Esophagus mucosa (tissue), 1 donor: ENCODE results near the gene TMEM174. TPM values are rescaled to one million over a fixed set of nuclear protein-coding genes. Genes with fewer than 3 reads are reported as not detected.

ENCODE experiments used
- ATAC-seq: fragments of 200-7000 bp; cut with Tn5 transposase; one replicate; pipeline ENCODE4 v1.9.1; 2020
- total RNA-seq: library from RNA; stranded (reverse); gene quantifications from one replicate; pipeline ENCODE4 v1.2.4, GENCODE V29; 2023
- donor health status: DM: yes; HTN: yes; CAD: no.

Gene TMEM174, protein sequence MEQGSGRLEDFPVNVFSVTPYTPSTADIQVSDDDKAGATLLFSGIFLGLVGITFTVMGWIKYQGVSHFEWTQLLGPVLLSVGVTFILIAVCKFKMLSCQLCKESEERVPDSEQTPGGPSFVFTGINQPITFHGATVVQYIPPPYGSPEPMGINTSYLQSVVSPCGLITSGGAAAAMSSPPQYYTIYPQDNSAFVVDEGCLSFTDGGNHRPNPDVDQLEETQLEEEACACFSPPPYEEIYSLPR
- total RNA-seq = not detected

DNA sequence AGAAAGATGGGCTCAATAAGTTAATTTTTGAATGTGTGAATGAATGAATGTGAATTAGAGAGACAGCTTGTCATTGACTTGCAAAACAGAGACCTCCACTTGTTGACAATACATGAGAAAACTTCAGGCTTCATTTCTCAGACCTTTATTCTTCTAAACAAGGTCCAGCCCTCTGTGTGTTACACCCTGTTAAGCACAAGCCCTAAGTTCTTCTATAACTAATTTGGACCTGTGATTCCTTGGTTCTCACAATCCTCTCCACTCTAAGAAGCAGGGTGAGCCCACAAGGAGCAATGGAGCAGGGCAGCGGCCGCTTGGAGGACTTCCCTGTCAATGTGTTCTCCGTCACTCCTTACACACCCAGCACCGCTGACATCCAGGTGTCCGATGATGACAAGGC lies at the start of gene TMEM174:
TSS of gene TMEM174 (plus strand) at position 243 of the 400 bp plus-strand sequence. CDS start at position 294, 51 bp downstream.
- no peak for ATAC-seq

DNA sequence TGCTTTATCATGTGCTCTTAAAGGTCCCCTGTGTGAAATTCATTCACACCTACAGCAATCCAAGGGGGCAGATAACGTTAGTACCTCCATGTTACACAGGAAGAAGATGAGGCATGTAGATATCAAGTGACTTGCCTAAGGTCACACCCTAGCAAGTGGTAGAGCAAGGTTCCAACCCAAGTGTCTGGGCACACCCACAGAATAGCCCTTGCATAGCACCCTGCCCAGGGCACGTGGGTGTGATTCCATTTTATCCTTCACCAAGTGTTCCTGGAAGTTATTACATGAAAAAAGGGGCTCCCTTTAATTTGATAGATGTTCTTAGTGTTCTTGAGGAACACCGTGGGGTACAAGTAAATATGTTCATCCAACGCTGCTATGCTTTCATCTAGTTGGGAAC lies 47.7 kb upstream of the TMEM174 start:
- peak; percentile 71 for ATAC-seq

DNA sequence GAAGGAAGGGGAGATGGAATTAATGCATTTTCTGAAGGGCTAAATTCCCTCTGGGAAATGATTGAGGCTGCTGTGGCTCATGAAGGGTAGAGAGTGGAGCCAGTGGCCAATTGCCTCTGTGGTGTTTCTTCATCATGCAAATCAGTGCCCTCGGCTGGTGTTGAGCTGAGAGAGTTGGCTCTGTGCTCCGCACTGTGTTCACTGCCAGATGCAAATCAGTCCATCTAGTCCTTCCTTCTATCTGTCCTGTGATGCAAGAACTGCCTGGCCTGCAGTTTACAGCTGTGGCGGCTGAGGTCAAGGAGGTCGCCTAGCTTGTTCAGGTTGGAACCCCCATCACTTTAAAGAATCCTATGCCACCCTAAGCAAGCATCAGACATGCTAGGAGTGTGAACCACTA lies 46.6 kb upstream of the TMEM174 start:
- ATAC-seq = peak; percentile 42

DNA sequence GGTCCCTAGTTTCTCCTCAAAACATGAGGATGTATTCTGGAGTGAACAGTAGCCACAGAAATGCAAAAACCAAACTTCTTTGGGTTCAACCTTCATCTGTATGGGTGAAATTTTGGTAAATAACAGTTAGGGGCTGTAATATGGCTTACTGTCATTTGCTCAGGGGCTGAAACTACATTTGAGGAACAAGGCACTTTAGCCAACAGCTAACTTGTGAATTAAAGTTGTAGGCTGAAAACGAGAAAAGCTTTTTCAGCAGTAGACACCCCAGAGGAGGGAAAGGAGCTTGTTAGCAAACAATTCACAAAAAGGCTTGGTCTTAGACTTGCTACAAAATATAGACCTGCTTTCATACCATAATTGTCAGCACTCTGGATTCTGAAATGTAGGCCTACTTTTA lies 46.0 kb upstream of the TMEM174 start:
- ATAC-seq = no peak

DNA sequence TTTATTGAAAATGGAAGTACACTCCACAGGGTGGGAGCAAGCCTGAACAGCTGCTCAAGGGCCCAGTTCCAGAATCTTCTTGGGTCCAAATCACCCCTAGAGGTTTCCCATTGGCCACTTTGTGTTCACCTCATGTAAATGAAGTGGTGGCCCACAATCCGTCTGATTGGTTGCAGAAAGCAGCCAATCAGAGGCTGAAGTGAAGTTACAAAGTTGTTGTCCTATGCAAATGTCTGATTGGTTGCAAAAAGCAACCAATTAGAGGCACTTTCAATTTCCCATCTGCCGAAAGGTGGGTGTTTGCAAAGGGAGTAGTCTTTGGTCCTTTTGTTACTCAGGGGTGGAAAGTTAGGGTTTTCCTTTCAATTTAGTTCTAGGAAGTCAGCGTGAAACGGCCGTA lies 43.9 kb upstream of the TMEM174 start:
- no peak for ATAC-seq

DNA sequence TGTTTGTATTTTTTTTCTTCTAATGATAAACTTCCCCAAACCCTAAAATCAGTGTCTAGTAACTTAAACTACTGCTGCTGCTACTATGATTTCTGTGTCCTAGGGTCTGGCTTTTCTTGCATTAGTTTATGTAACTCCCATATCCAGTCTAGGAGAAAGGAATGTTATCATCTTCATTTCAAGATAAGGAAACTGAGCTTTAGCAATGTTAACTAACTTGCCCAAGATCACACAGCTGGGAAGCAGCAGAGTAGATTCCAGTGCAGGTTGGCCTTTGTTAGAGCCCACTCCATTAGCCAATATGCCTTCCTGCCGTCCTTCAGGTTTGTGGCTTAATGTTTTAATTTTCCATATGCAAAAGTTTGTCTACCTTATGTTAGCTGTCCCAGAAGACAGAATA lies 42.2 kb upstream of the TMEM174 start:
- no peak for ATAC-seq

DNA sequence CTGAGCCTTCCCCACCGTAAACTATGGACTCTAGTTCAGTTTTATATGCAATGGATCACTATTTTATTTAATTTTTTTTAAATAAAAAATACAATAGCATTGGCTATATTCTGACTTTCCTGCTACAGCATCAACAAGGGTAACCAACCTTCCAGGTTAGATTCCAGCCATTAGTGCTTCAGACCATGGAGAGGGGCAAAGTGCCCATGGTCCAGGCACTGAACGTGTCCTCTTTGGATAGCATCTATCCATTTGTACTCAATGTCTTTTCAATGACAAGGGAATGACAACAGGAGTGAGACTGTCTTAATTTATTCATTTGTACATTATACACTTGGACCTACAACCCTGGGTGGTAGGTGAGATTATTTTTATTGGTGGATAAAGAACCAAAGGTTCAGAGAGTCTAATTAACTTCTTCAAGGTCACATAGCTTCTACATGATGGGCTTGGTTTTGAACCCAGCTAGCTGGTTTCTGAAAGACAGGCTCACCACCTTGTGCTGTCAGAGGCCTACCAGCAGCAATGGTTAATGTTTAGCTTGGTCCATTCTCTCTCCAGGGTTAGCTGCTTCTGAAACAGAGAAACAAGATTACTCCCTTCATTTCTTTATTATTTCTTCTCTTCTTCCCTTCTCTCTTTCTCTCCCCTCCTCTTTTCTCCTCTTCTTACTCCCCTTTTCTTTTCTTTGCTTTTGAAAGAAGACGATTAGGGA lies 41.1 kb upstream of the TMEM174 start:
- ATAC-seq = no peak

DNA sequence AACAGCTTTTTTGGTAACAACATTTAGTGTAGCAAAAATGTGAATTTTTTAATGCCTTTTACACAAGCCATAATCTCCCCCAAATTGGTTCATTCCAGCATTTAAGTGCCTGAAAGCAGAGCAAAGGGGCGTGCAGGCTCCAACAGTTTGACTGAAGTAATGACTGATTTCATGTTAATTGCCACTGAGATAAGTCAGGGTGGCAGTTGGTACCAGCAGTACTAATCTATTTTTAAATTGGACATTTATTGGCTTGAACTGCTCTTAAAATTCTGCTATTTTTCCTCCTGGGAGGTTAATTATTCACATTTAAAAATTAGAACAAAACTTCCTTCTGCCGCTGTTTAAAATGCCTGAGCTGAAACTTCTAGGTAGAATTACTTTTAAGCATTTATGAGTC lies 40.2 kb upstream of the TMEM174 start:
- no peak for ATAC-seq

DNA sequence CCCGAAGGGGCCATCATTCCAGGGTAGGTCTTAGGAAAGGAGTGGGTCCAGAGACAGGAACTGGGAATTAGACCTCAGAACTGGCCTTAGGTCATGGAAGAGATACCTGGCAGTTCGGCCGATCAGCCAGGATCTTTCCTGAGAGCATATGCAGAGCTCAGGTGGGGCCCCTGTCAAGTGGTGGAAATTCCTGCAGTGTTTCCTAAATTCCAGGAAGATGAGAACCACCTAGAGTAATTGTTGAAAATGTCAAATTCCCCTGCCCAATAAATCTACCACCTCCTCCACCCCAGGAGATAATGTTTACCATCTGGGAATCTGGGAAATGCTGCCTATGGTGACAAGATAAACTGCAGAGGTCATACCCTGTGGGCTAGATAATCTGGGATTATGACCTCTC lies 38.0 kb upstream of the TMEM174 start:
- ATAC-seq = no peak

DNA sequence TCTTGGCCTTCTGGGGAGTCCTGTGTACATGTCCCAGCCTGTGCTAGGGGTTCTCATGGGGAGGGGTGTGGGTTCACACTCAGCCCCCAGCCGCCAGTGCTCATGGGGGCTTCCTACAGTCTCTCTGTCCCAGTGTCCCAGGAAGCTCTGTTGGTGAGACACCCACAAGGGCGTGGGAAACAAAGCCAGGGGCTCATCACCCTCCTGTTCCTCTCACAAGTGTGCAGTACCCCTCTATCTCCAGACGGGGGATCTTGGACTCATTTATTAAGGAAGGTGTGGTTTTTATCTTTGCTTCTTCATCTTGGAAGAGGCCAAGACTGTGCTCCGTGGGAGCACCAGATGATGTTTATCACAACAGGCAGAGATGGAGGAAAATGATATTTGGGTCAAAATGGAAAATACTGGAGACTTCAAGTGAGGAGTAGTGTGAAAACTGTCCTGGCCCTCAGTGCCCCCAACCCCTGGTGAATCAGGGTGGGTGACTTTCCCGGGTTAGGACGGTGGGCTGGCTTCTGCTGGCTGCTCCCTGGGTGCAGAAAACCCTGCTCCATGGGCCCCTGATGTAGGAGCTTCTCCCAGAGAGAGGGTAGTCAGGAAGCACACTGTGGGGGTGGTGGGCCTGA lies 37.5 kb upstream of the TMEM174 start:
- ATAC-seq = peak; percentile 33

DNA sequence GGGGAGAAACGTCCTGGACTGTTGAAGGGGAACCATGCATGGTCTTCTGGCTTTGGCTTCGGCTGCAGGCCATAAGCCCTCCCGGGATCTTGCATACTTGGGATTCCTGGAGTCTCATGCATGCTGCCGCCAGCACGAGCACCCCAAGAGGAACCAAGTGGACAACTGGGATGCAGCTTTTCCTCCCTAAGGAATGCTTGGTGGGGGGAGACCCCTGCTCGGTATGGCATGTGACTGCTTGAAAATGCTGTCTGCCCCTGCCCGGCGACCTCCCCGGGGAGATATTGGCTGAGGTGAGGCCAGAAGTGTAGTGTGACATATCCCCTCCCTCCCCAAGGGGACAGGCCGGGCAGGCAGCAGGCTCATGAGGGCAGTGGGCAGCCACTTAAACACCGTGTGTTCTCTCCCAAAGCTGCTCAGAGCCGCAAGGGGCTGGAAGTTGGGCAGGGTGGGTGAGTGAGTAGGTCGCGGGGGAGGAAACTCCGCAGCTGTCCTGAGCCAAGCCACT lies 36.9 kb upstream of the TMEM174 start:
- ATAC-seq = no peak

DNA sequence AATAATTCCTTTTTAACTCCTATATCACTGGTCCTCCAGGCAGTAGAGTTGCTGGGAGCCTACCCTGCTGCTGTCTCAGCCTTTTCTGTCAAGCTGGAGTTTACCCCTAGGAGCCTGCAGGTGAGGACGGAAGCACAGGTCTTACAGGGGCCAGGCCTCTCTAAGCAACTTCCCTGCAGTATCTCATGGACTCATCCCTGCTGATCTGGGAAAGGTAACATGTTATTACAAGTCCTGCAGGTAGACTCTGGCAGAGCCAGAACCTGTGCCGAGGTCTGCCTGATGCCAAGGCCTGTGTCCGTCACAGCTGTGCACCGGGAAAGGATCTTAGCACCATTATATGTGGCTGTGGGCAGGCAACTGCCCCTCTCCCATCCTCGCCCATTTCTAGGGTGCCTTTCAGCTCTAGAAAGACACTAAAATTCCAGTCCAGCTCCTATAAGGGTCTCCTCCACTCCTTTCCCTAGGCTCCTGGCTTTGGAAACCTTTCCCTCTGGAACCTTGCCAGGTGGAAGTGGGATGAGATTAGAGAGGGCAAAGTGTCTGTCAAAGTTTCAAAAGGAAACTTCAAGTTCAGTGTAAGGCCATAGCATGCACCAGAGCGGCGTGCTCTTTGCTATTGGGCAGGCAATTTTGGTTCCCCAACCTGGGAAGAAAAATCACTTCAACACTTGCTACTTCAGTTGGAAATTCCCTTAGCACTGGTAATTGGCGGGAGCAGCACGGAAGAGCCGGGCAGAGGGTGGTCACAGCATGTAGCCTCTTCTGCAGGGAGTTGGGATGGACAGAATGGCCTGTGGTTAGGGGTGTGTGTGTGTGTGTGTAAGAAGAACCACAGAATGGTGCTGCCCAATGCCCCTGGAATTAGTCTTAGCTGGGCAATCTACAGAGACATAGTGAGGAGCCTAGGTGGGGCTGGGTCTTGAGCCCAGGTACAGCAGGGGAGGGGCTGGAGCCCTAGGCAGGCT lies 35.1 kb upstream of the TMEM174 start:
- ATAC-seq = peak; percentile 45

DNA sequence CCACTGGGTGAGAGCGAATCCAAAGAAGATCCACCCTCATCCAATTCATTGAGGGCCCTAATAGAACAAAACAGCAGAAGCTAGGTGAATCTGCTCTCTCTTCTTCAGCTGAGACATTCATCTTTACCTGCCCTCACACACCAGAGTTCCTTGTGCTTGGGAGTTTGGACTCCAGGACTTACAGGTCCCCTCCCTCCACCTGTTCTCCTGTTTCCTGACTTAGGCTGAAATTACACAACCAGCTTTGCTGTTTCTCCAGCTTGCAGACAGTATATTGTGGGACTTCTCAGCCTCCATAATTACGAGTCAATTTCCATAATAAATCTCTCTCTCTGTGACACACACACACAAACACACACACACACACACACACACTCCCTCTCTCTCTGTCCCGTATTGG lies 33.5 kb upstream of the TMEM174 start:
- no peak for ATAC-seq

DNA sequence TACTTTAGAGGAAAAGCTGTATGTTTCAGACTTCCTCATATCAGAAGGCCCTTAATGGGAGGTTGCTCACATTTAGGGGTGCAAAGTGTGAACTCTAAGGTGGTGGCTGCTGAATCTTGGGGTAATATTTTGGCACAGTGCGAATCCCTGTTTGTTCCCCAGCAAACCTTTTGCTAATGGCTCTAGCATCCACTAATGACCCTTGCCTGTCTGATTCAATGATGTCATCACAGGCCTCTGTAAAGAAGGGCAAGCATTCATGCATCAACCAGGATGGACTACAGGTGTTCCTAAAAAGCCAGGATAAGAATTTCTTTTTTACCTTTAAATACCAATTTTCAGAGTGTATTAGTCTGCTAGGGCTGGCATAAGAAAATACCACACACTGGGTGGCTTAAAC lies 32.2 kb upstream of the TMEM174 start:
- no peak for ATAC-seq

DNA sequence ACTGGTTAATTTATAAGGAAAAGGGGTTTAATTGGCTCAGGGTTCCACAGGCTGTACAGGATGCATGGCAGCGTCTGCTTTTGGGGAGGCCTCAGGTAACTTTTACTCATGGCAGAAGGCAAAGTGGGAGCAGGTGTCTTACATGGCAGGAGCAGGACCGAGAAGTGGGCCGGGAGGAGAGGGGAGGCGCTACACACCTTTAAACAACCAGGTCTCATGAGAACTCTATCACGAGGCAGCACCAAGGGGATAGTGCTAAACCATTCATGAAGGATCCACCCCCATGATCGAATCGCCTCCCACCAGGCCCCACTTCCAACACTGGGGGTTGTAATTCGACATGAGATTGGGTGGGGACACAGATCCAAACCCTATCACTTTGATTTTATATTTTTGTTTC lies 31.0 kb upstream of the TMEM174 start:
- ATAC-seq = no peak

DNA sequence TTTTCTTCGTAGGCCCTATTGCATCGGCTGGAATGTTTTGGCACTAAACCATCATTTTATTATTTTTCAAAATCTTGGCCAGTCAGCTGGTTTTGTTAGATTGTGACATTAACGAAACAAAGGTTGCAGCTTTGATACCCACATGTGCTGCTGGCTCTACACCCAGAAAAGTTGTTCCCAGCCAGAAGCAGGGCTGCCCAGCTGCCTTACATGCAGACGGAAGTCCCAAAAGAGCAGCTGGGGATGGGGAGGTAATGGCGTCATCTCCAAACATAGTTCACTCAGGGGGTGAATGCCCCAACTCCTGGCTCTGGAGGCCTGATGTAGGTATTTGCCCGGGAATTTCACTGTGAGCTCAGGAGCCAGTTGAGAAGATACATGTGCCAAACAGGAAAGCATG lies 29.3 kb upstream of the TMEM174 start:
- no peak for ATAC-seq

DNA sequence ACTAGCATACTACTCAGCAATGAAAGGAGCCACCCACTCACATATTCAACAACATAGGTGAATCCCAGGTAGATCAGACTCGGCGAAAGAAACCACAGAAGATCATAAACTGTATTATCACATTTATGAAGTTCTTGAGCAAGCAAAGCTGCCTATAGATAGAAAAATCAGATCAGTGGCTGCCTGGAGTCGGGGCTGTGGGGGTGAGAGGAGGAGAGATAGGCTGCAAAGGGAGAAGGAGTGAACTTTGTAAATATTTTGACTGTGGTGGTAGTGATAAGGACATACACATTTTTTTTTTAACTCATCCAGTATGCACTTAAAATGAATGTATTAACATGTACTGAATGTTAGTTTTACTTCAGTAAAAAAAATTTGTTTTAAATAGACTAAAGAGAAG lies 23.5 kb upstream of the TMEM174 start:
- ATAC-seq = no peak

DNA sequence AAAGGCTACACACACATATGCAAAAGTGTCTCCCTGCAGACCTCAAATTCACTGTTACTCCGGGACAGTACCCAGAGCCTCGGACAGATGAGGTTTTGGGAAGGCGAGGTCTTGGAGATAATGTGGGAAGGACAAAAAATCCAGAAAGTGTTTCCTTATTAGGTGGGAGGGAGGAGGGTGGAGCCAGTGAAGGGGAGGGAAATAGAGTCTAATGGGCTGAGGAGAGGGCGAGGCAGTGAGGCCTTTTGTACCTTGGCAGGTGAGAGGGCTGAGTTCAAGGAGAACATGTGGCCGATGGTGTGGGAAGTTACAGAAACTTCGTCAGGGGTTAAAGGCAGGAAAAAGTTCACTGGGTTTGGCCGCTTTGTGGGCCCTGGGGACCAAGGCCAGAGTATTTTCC lies 22.1 kb upstream of the TMEM174 start:
- no peak for ATAC-seq

DNA sequence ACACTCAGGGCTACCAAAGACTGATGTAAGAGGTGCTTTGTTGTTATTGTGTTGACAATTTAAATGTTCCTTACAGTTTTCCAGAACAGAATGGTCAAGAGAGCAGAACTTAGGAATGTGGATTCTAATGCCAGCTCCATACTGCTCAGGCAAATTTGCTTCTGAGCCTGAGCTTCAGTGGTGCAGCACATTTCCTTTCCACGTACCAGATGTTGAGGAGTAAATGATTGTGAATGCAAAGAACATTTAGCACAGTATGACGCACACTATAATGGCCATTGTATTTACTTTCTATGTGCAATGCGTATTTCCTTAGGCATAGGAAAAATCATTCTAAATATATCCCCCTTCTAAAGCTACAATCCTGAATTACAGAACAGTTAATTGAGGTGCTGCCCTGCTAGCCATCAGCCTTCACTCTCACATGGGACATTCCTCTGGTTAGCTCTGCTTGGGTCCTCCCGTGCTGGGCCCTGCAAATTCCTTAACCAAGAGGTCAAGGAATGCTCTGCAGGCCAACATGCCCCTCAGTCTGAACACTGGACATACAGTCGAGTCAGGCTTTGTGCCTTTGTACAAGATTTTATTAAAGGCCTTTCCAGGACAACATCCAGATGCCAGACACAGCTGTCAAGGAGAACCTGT lies 21.1 kb upstream of the TMEM174 start:
- no peak for ATAC-seq

DNA sequence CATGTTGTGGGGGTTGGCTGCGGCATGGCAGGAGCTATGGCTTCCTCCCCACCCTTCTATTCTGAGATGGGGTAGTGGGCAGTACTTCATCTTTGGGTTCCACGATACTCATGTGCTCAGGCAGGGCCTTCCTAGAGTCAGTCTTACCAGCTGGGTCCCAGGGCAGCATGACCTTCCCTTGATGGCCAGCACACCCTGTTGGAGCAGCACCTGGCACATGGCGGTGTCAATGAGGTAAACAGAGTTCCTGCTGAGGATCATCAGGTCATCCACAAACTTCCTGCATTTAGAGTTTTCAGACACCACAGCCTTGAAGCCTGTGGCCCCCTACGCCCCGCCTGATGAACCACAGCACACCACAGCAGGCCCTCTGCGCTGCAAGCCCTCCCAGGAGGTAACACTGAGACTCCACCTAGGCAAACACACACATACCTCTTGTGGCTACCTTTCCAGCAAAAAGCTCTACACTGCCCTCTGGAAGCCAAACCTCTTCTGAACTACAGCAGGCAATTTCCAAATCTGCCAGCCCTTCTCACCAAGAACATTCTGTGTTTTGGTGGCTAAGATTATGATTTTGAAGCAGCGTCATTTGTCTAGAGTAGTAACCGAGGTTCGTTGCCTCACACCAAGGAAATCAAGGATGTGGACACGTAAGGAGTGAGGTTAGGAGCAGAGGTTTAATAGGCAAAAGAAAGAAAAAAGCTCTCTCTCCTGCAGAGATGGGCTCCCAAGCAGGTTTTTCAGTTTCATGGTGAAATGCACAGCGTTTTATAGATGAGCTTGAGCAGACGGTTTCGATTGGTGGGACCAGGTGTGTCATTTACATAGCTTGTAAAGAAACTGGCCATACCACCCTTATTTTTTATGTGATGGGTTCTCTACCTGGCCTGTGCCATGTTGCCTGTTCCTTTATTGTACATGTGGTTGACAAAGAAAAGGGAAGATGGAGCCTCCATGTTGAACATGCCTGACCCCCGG lies 20.3 kb upstream of the TMEM174 start:
- ATAC-seq = peak; percentile 43

DNA sequence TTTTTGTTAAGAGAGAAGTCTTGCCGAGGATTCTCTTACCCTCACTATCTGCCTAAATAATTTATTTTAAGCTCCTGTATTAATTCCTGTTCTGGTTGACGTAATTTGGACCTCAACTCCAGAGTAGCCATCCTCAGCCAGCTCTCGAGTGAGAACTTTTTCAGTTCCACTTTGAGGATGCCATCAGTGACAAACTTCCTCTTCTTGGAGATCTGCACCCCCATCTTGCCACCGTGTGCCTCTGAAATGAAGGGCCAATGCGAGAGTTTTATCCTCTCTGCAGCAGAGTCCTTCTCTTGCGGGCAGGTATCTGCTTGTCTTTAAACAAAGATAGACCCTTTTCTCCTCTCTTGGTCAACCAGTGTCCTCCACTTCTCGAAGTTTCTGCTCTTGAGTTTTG lies 19.5 kb upstream of the TMEM174 start:
- ATAC-seq = no peak
